Measurements from ENCODE around the gene GAL3ST1. TPM values are rescaled to one million over a fixed set of nuclear protein-coding genes. Genes with fewer than 3 reads are reported as not detected.

The GAL3ST1 gene
- polyA plus RNA-seq, 1 donor (not counting 4 experiments of a cell fraction or from before 2014, with no cell fraction given): not detected

DNA sequence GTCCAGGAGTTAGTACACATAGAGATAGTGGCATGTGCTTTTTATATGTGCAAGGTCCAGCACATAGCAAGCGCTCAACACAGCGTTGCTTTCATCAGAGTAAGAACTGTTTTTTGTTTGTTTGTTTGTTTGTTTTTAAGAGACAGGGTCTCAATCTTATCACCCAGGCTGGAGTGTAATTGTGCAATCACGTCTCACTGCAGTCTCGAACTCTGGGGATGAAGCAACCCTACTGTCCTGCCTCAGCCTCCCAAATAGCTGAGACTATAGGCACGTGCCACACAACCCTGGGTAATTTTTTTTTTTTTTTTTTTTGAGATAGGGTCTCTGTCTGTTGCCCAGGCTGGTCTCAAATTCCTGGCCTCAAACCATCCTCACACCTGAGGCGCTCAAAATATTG is 43.4 kb upstream of the GAL3ST1 start:
- dilution Hi-C loops (cut with MboI; ENCODE audit: extremely low pct_ligation_motif_present, low sequenced_read_pairs): no loop called here
- H3K9ac ChIP-seq (ENCODE audit: control insufficient read depth, extremely low read depth, insufficient read depth, low read length): no peak overlapping the region
- H3K4me2 ChIP-seq (ENCODE audit: control insufficient read depth, extremely low read depth, insufficient read depth, low read depth, low read length): no peak overlapping the region
- no peaks in the 10 kb centered on the region for H3K27me3 ChIP-seq (ENCODE audit: control insufficient read depth, extremely low read depth, insufficient read depth, low read length)
- H3K9me1 ChIP-seq (ENCODE audit: control insufficient read depth, extremely low read depth, insufficient read depth, low read length): no peaks in the 10 kb centered on the region
- no peak overlapping the region for H3K4me3 ChIP-seq (ENCODE audit: control insufficient read depth in 2 of 3, extremely low read depth in 1 of 3, insufficient read depth in 2 of 3, low read depth in 1 of 3, low read length in 3 of 3)
- no peak for FAIRE-seq
- no peak overlapping the region for H2AFZ ChIP-seq (ENCODE audit: control insufficient read depth, low read length)
- no peaks in the 10 kb centered on the region for H3K4me1 ChIP-seq (ENCODE audit: control insufficient read depth, extremely low read depth, insufficient read depth, low read length)
- no peaks in the 10 kb centered on the region for H3K9me3 ChIP-seq (ENCODE audit: control insufficient read depth, low read depth, low read length)
- no peak overlapping the region for H3K27ac ChIP-seq (ENCODE audit: control insufficient read depth, insufficient read depth, low read length)
- no peaks in the 10 kb centered on the region for H4K20me1 ChIP-seq (ENCODE audit: control insufficient read depth, extremely low read depth, insufficient read depth, low read length)
- DNase-seq (ENCODE audit: low read depth, low spot score): no peak
- no peaks in the 10 kb centered on the region for H3K36me3 ChIP-seq (ENCODE audit: control insufficient read depth in 2 of 2, extremely low read depth in 1 of 2, insufficient read depth in 2 of 2, low read length in 2 of 2)
- H3K79me2 ChIP-seq (ENCODE audit: control insufficient read depth, insufficient read depth, low read length): no peaks in the 10 kb centered on the region
- TF ChIP-seq EZH2 (IDR thresholded peaks at IDR 0.05; ENCODE audit: low read length): no peak
- TF ChIP-seq, protein P1, sequence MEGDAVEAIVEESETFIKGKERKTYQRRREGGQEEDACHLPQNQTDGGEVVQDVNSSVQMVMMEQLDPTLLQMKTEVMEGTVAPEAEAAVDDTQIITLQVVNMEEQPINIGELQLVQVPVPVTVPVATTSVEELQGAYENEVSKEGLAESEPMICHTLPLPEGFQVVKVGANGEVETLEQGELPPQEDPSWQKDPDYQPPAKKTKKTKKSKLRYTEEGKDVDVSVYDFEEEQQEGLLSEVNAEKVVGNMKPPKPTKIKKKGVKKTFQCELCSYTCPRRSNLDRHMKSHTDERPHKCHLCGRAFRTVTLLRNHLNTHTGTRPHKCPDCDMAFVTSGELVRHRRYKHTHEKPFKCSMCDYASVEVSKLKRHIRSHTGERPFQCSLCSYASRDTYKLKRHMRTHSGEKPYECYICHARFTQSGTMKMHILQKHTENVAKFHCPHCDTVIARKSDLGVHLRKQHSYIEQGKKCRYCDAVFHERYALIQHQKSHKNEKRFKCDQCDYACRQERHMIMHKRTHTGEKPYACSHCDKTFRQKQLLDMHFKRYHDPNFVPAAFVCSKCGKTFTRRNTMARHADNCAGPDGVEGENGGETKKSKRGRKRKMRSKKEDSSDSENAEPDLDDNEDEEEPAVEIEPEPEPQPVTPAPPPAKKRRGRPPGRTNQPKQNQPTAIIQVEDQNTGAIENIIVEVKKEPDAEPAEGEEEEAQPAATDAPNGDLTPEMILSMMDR (optimal IDR thresholded peaks at IDR 0.05 in 1 of 3, IDR thresholded peaks at IDR 0.05 in 1 of 3, conservative IDR thresholded peaks at IDR 0.05 in 1 of 3; ENCODE audit: extremely low read depth in 1 of 3, insufficient read depth in 2 of 3, low read length in 3 of 3): no peak

GRCh38 chr22:30615543-30615954 is 41.1 kb upstream of the GAL3ST1 start:
- H3K4me2 ChIP-seq (ENCODE audit: control insufficient read depth, extremely low read depth, insufficient read depth, low read depth, low read length): no peak overlapping the region
- TF ChIP-seq, protein P1 (optimal IDR thresholded peaks at IDR 0.05 in 1 of 3, IDR thresholded peaks at IDR 0.05 in 1 of 3, conservative IDR thresholded peaks at IDR 0.05 in 1 of 3; ENCODE audit: extremely low read depth in 1 of 3, insufficient read depth in 2 of 3, low read length in 3 of 3): no peak
- no peaks in the 10 kb centered on the region for H4K20me1 ChIP-seq (ENCODE audit: control insufficient read depth, extremely low read depth, insufficient read depth, low read length)
- H3K36me3 ChIP-seq (ENCODE audit: control insufficient read depth in 2 of 2, extremely low read depth in 1 of 2, insufficient read depth in 2 of 2, low read length in 2 of 2): no peaks in the 10 kb centered on the region
- dilution Hi-C loops (cut with MboI; ENCODE audit: extremely low pct_ligation_motif_present, low sequenced_read_pairs): no loop called here
- H3K9me1 ChIP-seq (ENCODE audit: control insufficient read depth, extremely low read depth, insufficient read depth, low read length): no peaks in the 10 kb centered on the region
- FAIRE-seq (no peak), DNase-seq (ENCODE audit: low read depth, low spot score) (no peak)
- H3K4me1 ChIP-seq (ENCODE audit: control insufficient read depth, extremely low read depth, insufficient read depth, low read length): no peaks in the 10 kb centered on the region
- H3K27me3 ChIP-seq (ENCODE audit: control insufficient read depth, extremely low read depth, insufficient read depth, low read length): no peaks in the 10 kb centered on the region
- no peaks in the 10 kb centered on the region for H3K9me3 ChIP-seq (ENCODE audit: control insufficient read depth, low read depth, low read length)
- no peaks in the 10 kb centered on the region for H3K79me2 ChIP-seq (ENCODE audit: control insufficient read depth, insufficient read depth, low read length)
- no peak overlapping the region for H2AFZ ChIP-seq (ENCODE audit: control insufficient read depth, low read length)
- H3K4me3 ChIP-seq (ENCODE audit: control insufficient read depth in 2 of 3, extremely low read depth in 1 of 3, insufficient read depth in 2 of 3, low read depth in 1 of 3, low read length in 3 of 3): no peak overlapping the region
- no peak overlapping the region for H3K9ac ChIP-seq (ENCODE audit: control insufficient read depth, extremely low read depth, insufficient read depth, low read length)
- H3K27ac ChIP-seq (ENCODE audit: control insufficient read depth, insufficient read depth, low read length): no peak overlapping the region

Measured in keratinocyte (primary cell).